K562 (cell line): ENCODE measurements around the gene SUFU. TPM values are rescaled to one million over a fixed set of nuclear protein-coding genes. Genes with fewer than 3 reads are reported as not detected.
A peak's percentile ranks its signal among the peaks of the same experiment; 100 is the strongest.

Experiments
- ATAC-seq: fragments of 200-7000 bp; cut with Tn5 transposase; 3 replicates; pipeline ENCODE4 v1.9.1; 2020; ENCODE audit warnings: moderate library complexity
- BruUV-seq: library from RNA; stranded (reverse); fragments of 400-500 nt; replicated peaks from 2 replicates; lab custom pipeline; 2021; lab: Mats Ljungman, UMichigan
- CTCF ChIA-PET: fragments of 300-600 bp; formaldehyde crosslinking; extraction: SDS; loops from one replicate; lab custom pipeline; 2021; ENCODE audit warnings: low intra/inter-chr PET ratio; lab: Yijun Ruan, JAX
- POLR2A ChIA-PET: fragments of 300-600, 350-650 bp; sonication (Branson Sonifier 250); formaldehyde crosslinking; extraction: SDS; loops from one replicate; lab custom pipeline; 2021; ENCODE audit warnings: antibody characterized with exemption, inconsistent platforms; lab: Yijun Ruan, JAX
- DNase-seq, 4 experiments: peaks; one replicate each; pipeline versions ENCODE4 v3.0.0 to v3.0.0-alpha.2; 2011 to 2018; ENCODE audit warnings: low spot score in 3 of 4, mixed read lengths in 3 of 4; ENCODE audit errors: extremely low read depth in 1 of 4
- FAIRE-seq: peaks from 2 replicates; lab custom pipeline; 2011; peaks lifted over from hg19 to GRCh38; lab: Jason Lieb, UNC
- H2AFZ ChIP-seq: 2 replicates; pipeline ENCODE4 v1.6.0; 2011; ENCODE audit warnings: low read depth, low read length, control low read depth, inconsistent platforms
- H3K27ac ChIP-seq: fragments of 200-600 bp; 3 replicates; pipeline ENCODE4 v1.8.0; 2011; ENCODE audit warnings: low read depth, mild to moderate bottlenecking, control low read depth, inconsistent platforms, low read length, moderate library complexity, mixed read lengths; ENCODE audit errors: extremely low read depth
- H3K27me3 ChIP-seq, 2 experiments: fragments of 300-600 bp in 1 of 2; 2 replicates in 1 of 2; 3 replicates in 1 of 2; pipeline versions ENCODE4 v1.6.0 to v1.8.0; 2011; ENCODE audit warnings: inconsistent platforms in 2 of 2, low read length in 2 of 2, mild to moderate bottlenecking in 1 of 2, mixed read lengths in 1 of 2, moderate library complexity in 1 of 2; ENCODE audit not compliant: control insufficient read depth in 2 of 2, insufficient read depth in 2 of 2
- H3K36me3 ChIP-seq: fragments of 300-600 bp; 3 replicates; pipeline ENCODE4 v1.8.0; 2011; ENCODE audit warnings: mild to moderate bottlenecking, low read length, inconsistent platforms; ENCODE audit not compliant: control insufficient read depth, insufficient read depth
- H3K4me1 ChIP-seq, 2 experiments: fragments of 200-600 bp in 1 of 2; replicated peaks in 1 of 2; 2 replicates in 1 of 2; 3 replicates in 1 of 2; pipeline versions ENCODE4 v1.5.1 to v1.8.0; 2011; ENCODE audit warnings: inconsistent platforms in 2 of 2, low read length in 2 of 2, mild to moderate bottlenecking in 1 of 2, mixed read lengths in 1 of 2, moderate library complexity in 1 of 2; ENCODE audit not compliant: control insufficient read depth in 2 of 2, insufficient read depth in 2 of 2
- H3K4me2 ChIP-seq: 2 replicates; pipeline ENCODE4 v1.6.1; 2011; ENCODE audit warnings: low read length, control low read depth, inconsistent platforms, mixed read lengths; ENCODE audit not compliant: insufficient read depth
- H3K4me3 ChIP-seq: fragments of 200-600 bp; sonication (generic), shearing (Covaris generic); 2 replicates; pipeline ENCODE4 v1.5.1; 2016; ENCODE audit warnings: control low read depth, inconsistent platforms
- H3K79me2 ChIP-seq: fragments of 200-600 bp; 3 replicates; pipeline ENCODE4 v1.8.0; 2011; ENCODE audit warnings: low read length, inconsistent platforms; ENCODE audit not compliant: control insufficient read depth, insufficient read depth
- H3K9ac ChIP-seq, 2 experiments: 2 replicates each; pipeline versions ENCODE4 v1.6.0 to v1.6.1; 2011; ENCODE audit warnings: low read depth in 2 of 2, low read length in 2 of 2, control low read depth in 1 of 2, inconsistent platforms in 1 of 2, mild to moderate bottlenecking in 1 of 2, mixed read lengths in 1 of 2; ENCODE audit not compliant: insufficient read depth in 1 of 2
- H3K9me1 ChIP-seq: one replicate; pipeline ENCODE4 v1.6.0; 2011; ENCODE audit warnings: inconsistent platforms, mild to moderate bottlenecking, low read length, moderate library complexity; ENCODE audit not compliant: control insufficient read depth, insufficient read depth
- H3K9me3 ChIP-seq: replicated peaks from 2 replicates; pipeline ENCODE4 v1.5.1; 2011; ENCODE audit warnings: low read depth, low read length, inconsistent platforms; ENCODE audit not compliant: control insufficient read depth, insufficient read depth
- H4K20me1 ChIP-seq: replicated peaks from 2 replicates; pipeline ENCODE4 v1.6.1; 2011; ENCODE audit warnings: low read length, inconsistent platforms, mixed read lengths; ENCODE audit not compliant: control insufficient read depth, insufficient read depth
- CCAR2 ChIP-seq: fragments of 200-400 bp; formaldehyde crosslinking; IDR thresholded peaks from 2 replicates; pipeline ENCODE4 v1.6.1; 2017; ENCODE audit warnings: mild to moderate bottlenecking, low read depth, low read length
- ETS2 ChIP-seq: IDR thresholded peaks from 2 replicates; pipeline ENCODE4 v1.6.1; 2016; ENCODE audit warnings: borderline replicate concordance, missing genetic modification characterization, mild to moderate bottlenecking, moderate library complexity, missing compliant biosample characterization; ENCODE audit not compliant: poor library complexity, severe bottlenecking
- HLTF ChIP-seq: fragments of 450-650 bp; IDR thresholded peaks from 2 replicates; pipeline ENCODE4 v1.6.1; 2016
- KLF16 ChIP-seq: IDR thresholded peaks from 2 replicates; pipeline ENCODE4 v1.6.1; 2016; ENCODE audit warnings: antibody characterized with exemption
- NCOR1 ChIP-seq: fragments of 450-650 bp; IDR thresholded peaks from 2 replicates; pipeline ENCODE4 v1.6.1; 2016; ENCODE audit warnings: mild to moderate bottlenecking, moderate library complexity
- NFE2L1 ChIP-seq: fragments of 450-650 bp; IDR thresholded peaks from 2 replicates; pipeline ENCODE4 v1.6.1; 2016; ENCODE audit warnings: missing genetic modification characterization, low read depth, mild to moderate bottlenecking, missing compliant biosample characterization, moderate library complexity, borderline replicate concordance
- PCBP2 ChIP-seq: fragments of 200-400 bp; formaldehyde crosslinking; IDR thresholded peaks from 2 replicates; pipeline ENCODE4 v1.6.1; 2018; ENCODE audit warnings: low read length, low read depth, mild to moderate bottlenecking, moderate library complexity; ENCODE audit not compliant: poor library complexity, severe bottlenecking
- RAD51 ChIP-seq: fragments of 450-650 bp; IDR thresholded peaks from 2 replicates; pipeline ENCODE4 v1.7.1; 2016; ENCODE audit warnings: low read depth, mild to moderate bottlenecking, borderline replicate concordance
- SMARCA5 ChIP-seq: fragments of 450-650 bp; IDR thresholded peaks from 2 replicates; pipeline ENCODE4 v1.6.1; 2016
- SOX6 ChIP-seq: fragments of 450-650 bp; IDR thresholded peaks from 2 replicates; pipeline ENCODE4 v1.6.1; 2014; ENCODE audit warnings: mild to moderate bottlenecking
- ZFP1 ChIP-seq: fragments of 450-650 bp; formaldehyde crosslinking; IDR thresholded peaks from 2 replicates; pipeline ENCODE4 v1.4.0; 2020; ENCODE audit warnings: mild to moderate bottlenecking, mixed read lengths
- ZNF280A ChIP-seq: fragments of 450-650 bp; IDR thresholded peaks from 2 replicates; pipeline ENCODE4 v1.6.1; 2018; ENCODE audit warnings: mild to moderate bottlenecking, low read depth; ENCODE audit not compliant: partially characterized antibody
- WGBS: fragments of 100-300 bp; shearing (Covaris generic); methylation state at CpG from one replicate; pipeline ENCODE4 v1.1.6; 2016; ENCODE audit warnings: low coverage, mixed read lengths; ENCODE audit not compliant: insufficient coverage; ENCODE audit errors: missing lambda C conversion rate; 5-methylcytosine and 5-hydroxymethylcytosine counted together
- in situ Hi-C: fragments of 300-500 bp; cut with MboI; formaldehyde crosslinking; loops from 4 replicates; pipeline ENCODE4 v1.15.0; 2018; ENCODE audit warnings: inconsistent platforms, mixed read lengths
- intact Hi-C: fragments of 100-400 bp; cut with micrococcal nuclease; formaldehyde crosslinking; loops from 2 replicates; pipeline ENCODE4 v1.14.2; 2022
- polyA plus RNA-seq, 8 experiments: library from polyadenylated mRNA; depleted of rRNA in 4 of 8; stranded (reverse) in 5 of 8; unstranded in 3 of 8; fragments of >200 nt; fragmentation: Nextera tagmentation in 2 of 8; fragmentation: Illumina TruSeq in 1 of 8; extraction: Ambion mirVana in 2 of 8; extraction: Trizol in 1 of 8; gene quantifications; 2 replicates each; pipeline versions ENCODE4 v1.2.1 to v1.2.3, GENCODE V29; 2011 to 2014; ENCODE audit warnings: inconsistent platforms in 1 of 8, missing spikeins in 1 of 8
- total RNA-seq, 7 experiments: library from RNA; depleted of rRNA in 6 of 7; stranded (reverse); fragments of >200 nt in 6 of 7; fragmentation: Illumina TruSeq in 2 of 7; extraction: Trizol in 2 of 7; gene quantifications; 2 replicates each; pipeline versions ENCODE4 v1.2.1 to v1.2.3, GENCODE V29; 2011 to 2021; ENCODE audit warnings: low replicate concordance in 1 of 7
- TF ChIP-seq, protein P1 (sequence below): fragments of 450-650 bp; IDR thresholded peaks from 2 replicates; pipeline ENCODE4 v1.6.1; 2016; ENCODE audit warnings: antibody characterized with exemption
- TF ChIP-seq, protein P2 (sequence below): fragments of 250-450 bp; sonication (Bioruptor Pico); IDR thresholded peaks from 2 replicates; pipeline ENCODE4 v1.4.0; 2020; ENCODE audit warnings: borderline replicate concordance

Gene SUFU
- total and polyA plus RNA-seq, 9 of the 15 experiments (the other 6 are each of a cell fraction or from before 2014, with no cell fraction given): 0.59 to 6.3 (median 0.82) TPM

GRCh38 chr10:102624751-102625645 lies 121.2 kb downstream of the SUFU start (continued):
- no peak for TF ChIP-seq RAD51
- TF ChIP-seq HLTF: no peak
- TF ChIP-seq KLF16: no peak
- TF ChIP-seq, protein P1, sequence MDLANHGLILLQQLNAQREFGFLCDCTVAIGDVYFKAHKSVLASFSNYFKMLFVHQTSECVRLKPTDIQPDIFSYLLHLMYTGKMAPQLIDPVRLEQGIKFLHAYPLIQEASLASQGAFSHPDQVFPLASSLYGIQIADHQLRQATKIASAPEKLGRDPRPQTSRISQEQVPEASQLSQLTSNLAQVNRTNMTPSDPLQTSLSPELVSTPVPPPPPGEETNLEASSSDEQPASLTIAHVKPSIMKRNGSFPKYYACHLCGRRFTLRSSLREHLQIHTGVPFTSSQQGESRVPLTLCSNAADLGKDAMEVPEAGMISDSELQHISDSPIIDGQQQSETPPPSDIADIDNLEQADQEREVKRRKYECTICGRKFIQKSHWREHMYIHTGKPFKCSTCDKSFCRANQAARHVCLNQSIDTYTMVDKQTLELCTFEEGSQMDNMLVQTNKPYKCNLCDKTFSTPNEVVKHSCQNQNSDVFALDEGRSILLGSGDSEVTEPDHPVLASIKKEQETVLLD: no peak
- TF ChIP-seq ZFP1: no peak
- no peak for TF ChIP-seq NFE2L1 (tag)

DNA sequence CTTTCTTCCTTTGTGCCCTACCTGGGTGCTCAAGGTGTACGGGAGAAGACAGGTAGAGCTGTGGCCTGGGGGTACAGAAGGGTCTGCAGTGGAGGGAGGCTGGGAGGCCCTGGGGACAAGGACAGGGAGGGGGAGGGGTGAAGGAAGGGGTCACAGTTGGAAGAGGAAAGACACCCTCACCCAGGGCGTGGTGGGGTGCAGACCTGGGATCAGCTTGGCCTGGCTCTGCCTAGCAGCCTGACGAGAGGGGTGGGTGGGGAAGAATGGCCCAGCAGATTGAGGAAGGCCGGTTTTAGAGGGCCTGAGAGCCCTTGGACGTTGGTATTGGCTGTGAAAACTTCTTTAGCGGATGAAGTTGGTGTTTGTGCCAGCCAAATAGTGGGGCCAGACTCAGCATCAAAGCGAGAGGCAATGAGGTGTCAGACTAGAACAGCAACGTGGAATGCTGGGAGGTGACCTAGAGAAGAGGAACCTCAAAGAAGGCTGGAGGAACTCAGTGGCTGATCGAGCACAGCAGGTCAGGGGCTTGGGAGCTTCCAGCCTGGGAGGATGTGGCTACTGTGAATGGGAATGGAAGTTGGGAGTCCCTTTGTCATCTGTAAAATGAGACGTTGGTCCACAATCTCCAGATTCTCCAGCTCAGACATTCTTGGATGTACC lies 122.4 kb downstream of the SUFU start:
- Histone ChIP-seq H3K79me2 (no peaks in the 10 kb centered on the region), H3K36me3 (0 out of 3 replicates have a peak, but pooled peaks cover 3% of the 10 kb centered on the region), H3K4me1 (peaks cover 2 to 14% of the 10 kb centered on the region in 2 experiments; a peak in 3 of 5 replicates), H3K4me2 (no peak overlapping the region), H3K9me3 (no peaks in the 10 kb centered on the region), H3K9ac (peak overlapping the region in 1 of 2 experiments; percentile 58; a peak in 1 of 4 replicates), H3K9me1 (no peaks in the 10 kb centered on the region), H4K20me1 (no peaks in the 10 kb centered on the region), H3K4me3 (no peak overlapping the region), H3K27ac (no peak overlapping the region), H2AFZ (no peak overlapping the region), H3K27me3 (no peaks in the 10 kb centered on the region)
- DNase-seq (no peak), ATAC-seq (no peak), FAIRE-seq (no peak)
- ChIA-PET POLR2A (interaction anchor here (0.6 to 1.3 kb wide), 2 partner anchors 9 to 333 kb away, joined by 3 read pairs; no protein-coding TSS in a partner anchor), CTCF (no interaction called here)
- BruUV-seq: no TSS peak
- 59% methylated on average over 9 of the region's 10 CpGs for WGBS
- in situ Hi-C loops: no loop called here
- intact Hi-C loops: no loop called here
- no peak for TF ChIP-seq CCAR2
- no peak for TF ChIP-seq PCBP2
- TF ChIP-seq NCOR1: no peak
- TF ChIP-seq, protein P2, sequence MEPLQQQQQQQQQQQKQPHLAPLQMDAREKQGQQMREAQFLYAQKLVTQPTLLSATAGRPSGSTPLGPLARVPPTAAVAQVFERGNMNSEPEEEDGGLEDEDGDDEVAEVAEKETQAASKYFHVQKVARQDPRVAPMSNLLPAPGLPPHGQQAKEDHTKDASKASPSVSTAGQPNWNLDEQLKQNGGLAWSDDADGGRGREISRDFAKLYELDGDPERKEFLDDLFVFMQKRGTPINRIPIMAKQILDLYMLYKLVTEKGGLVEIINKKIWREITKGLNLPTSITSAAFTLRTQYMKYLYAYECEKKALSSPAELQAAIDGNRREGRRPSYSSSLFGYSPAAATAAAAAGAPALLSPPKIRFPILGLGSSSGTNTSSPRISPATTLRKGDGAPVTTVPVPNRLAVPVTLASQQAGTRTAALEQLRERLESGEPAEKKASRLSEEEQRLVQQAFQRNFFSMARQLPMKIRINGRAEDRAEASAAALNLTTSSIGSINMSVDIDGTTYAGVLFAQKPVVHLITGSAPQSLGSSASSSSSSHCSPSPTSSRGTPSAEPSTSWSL (CRISPR knock-in tag): no peak
- no peak for TF ChIP-seq SOX6
- TF ChIP-seq SMARCA5: no peak
- TF ChIP-seq ZNF280A: no peak
- no peak for TF ChIP-seq ETS2 (tag)
